ENCODE results near the gene CLCNKB.

CLCNKB gene

DNA sequence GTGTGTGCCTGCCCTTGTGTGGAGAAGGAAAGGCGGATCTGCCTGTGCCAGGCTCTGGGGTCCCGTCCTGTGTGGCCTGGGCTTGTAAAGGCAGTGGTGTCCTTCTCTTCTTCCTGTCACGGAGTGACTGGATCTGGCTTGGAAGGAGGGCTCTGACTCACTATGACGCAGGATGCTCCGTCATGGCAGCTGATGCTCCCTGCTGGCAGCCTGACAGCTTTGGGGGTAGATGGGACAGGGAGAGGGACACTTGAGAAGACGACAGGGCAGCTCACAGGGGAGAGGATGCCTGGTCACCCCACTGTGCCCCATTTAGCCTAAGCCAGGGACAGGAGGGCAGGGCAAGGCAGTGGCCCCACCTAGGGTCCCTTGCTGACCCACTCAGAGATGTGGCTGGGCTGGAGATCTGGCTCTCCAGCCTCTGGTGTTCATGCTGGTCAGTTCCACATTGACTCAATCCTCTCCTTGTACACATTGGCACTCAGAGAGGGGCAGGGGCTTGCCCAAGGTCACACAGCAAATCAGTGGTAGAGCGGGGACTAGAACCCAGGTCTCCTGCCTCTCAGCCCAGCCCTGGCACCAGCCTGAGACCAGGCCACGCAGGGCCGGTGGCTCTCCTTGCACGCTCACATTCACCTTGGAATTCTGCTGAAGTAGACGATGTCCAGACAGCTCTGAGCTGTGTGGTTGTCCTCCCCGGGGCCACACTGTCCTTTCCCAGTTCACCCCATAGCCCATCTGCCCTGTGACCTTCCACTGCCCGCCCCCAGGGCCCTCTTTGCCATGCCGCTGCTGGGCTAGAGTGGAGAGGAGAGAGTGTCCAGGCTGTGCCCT, 32.7 kb downstream of the CLCNKB start:
- no peak for DNase-seq (ENCODE audit: low spot score)

DNA sequence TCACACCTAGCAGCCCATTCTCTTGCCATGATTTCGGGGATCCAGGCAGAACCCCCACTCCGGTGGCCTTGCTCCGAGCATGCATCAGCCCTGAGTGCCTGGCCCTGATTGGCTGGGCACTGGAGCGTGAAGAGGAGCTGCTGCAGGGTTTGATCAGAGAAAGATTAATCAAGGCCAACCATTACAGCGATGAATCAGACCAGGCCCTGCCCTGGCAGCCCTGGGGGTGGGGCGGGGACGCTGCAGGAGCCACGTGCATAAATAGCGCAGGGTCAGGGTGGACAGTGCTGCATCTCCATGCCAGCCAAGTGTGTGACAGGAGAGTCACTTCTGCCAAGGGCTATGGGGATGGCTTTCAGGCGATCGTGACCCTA, 33.3 kb downstream of the CLCNKB start:
- no peak for DNase-seq (ENCODE audit: low spot score)

DNA sequence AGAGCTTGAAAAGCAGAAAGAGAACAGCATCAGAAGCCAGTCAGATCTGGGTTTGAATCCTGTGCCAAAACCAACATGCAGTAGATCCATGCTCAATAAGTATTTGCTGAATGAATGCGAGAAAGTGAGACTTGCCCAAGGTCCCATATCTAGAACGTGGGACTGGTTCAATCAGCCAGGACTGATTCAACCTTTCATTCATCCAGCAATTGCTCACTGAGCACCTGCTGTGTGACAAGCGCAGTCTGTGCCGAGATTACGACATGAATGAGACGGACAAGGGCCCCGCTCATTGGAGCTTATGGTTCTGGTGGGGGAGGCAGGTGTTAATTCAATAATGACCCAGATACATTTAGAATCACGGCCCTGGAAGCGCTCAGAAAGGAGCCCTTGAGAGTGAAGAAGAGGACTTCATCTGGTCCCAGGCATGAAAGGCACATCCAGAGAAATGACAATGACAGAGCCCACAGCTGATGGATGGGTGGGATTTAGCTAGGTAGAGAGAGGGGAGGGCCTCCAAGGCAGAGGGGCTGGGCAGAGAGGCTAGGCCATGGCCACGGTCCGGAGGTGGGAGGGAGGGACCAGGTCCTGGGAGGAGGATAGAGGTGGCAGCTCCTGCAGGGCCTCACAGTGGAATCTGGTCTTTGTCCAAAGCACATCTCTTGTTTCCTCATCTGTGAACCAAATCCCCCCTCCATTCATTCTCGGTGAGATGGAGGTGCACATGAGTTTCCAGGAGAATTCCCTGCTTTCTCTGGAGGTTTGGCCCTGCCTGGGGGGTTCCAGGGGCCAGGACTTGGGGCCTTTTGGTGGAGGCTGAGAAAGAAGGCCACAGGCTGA, 34.0 kb downstream of the CLCNKB start:
- DNase-seq (ENCODE audit: low spot score): no peak

DNA sequence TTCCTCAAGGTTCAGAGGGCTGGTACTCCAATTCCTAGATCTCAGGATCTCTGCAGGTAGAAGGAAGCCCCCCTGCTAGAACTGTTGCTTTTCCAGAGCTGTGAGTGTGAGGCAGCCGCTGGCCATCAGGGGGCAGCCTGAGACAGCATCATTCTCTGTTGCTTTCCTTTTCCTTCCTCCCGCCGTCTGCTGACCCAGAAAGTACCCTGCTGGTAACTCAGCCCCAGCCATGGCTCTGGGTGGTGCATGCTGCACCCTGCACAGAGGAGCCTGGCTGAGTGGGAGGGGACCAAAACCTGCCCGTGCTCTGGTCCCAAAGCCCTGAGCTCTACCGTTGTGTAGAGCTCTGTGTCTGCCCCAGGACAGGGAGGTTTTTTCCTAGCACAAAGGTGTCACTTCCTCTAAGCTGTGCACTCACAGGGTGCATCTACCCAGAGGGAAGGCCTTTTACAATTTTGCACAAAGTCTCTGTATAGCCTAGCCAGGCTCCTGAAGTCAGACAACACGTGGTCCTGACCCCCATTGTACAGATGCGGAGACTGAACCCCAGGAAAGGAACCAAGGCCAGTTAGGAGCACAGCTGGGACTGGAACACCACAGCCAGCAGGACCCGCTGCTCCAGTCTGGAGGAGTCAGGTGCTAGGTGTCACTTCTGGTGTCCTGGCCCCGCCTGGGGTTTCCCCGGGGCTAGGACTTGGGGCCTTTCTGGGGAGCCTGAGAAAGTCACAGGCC, 35.5 kb downstream of the CLCNKB start:
- DNase-seq (ENCODE audit: low spot score): peak; percentile 60

DNA sequence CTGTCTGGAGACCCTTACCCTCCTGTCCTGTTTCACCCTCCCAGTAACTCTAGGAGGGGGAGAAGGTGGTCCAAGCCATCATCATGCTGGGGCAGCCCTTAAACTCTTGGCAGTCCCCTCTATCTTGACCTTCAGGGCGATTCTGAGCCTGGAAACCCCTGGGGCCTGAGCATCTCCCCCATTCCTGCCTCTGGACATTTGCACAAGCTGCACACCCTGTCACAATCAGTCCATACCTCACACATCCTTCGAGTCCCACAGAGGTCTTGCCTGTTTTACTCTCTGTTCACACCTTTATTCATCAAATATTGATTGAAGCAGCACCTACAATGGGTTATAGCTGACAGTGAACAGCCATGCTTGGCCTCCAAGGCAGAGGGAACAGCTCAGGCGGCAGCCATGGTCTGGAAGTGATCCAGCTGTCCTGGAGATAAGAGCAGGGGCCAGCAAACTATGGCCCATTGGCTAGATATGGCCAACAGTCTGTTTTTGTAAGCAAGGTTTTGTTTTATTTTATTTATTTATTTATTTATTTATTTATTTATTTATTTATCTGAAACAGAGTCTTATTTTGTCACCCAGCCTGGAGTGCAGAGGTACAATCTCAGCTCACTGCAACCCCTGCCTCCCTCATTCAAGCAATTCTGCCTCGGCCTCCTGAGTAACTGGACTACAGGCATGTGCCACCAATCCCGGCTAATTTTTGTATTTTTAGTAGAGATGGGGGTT, 37.0 kb downstream of the CLCNKB start:
- DNase-seq (ENCODE audit: low spot score): no peak

DNA sequence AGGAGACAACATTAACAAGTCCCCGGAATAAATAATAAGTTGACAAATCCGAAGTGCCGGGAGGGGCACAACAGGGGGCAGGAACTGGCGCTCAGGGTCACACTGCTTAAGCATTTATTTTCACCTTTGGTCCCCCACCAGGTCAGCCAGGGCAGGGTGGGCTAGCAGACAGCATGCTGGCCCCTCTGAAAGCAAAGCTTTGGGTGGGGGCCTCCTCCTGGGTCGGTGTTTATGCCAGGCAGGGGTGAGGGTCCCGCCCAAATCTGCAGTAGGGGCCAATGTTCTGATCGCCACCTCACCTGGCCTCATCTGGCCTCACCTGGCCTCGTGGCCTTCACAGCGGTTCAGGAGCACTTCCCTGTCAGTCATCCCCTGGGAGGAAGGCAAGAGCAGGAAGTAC, 38.1 kb downstream of the CLCNKB start:
- no peak for DNase-seq (ENCODE audit: low spot score)

DNA sequence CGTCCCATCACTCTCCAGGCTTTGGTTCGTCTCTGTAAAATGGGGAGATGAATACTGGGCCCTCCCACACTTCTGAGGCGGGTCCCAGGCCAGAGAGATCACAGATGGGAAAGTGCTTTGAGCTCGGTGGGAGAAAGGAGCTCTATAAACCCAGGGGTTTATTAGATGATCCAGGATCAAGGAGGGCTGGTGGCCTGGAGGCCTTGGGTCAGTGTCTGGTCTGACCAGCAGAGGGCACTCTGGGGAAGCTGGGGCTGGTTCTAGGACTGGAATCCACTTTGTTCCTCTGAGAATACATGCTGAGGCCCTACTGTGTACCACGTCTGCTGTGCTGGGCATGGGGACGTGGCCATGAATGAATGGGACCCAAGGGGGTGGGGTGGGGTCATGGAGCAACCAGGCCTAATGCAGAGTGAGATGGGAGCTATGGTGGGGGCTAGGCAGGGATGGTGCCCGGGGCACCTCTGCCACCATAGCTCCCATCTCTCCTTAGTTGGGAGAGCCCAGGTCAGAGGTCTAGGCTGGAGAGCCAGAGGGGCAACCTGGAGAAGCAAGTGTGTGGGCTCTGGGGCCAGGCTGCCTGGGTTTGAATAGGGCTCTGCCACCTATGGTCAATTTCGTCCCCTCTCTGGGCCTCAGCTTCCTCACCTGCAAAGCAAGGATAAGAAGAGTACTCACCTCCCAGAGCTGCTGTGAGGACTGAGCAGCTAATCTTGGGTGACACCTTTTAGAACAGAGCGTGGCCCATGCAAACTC, 38.9 kb downstream of the CLCNKB start:
- DNase-seq (ENCODE audit: low spot score): peak; percentile 79

DNA sequence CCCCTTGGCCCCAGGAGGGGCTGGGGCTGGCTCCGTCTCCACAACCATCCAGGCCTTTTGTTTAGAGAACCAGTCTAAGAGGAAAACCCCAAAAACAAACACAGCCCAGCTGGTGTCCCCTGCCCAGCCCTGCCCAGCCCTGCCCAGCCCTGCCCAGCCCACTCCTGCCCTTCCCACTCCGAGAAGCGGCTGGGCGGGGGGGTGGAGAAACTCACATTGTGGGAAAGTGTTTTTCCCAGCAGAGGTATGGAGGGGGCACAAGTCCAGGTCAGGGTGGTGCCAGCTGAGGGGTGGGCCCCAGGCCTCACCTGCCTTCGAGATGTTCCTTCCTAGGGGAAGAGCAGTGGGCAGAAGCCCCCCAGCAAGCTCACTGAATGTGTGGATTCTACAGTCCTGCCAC, 39.9 kb downstream of the CLCNKB start:
- no peak for DNase-seq (ENCODE audit: low spot score)

DNA sequence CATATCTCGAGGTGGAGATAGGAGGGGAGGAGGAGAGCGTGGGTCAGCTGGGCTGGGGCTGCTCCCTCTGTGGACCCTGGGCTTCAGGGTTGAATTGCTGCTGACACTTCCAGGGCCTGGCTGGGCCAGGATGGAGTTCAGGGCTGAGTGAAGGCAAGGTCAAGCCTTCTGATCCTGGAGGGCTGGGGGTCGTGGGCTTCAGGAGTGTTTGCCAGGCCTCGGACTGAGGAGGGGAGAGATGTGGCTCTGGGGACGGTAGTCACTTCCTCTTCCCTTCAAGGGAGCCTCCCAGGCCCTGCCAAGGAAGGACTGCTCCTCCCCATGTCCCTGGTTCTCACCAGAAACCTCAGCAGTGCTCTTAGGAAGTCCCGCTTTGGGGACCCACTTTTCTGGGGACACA, 41.9 kb downstream of the CLCNKB start:
- DNase-seq (ENCODE audit: low spot score): no peak

DNA sequence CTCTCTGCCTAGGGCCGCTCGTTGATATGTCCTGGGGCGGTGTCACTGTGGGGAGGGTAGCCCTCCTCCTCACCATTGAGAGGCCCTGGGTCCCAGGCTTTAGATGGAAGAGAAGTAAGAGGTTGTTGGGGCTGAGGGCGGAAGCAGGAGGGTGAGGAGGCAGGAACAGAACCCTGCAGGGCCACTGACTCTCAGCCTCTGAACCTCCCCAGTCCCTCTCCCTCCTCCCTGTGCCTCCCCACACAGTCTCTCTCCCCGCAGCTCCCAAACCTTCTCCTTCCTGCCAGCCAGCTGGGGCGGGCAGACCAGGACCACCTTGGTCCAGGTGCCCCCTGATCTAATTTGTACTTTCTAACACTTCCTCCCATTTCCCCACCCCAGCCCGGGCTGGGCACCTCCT, 44.2 kb downstream of the CLCNKB start:
- DNase-seq (ENCODE audit: low spot score): no peak

DNA sequence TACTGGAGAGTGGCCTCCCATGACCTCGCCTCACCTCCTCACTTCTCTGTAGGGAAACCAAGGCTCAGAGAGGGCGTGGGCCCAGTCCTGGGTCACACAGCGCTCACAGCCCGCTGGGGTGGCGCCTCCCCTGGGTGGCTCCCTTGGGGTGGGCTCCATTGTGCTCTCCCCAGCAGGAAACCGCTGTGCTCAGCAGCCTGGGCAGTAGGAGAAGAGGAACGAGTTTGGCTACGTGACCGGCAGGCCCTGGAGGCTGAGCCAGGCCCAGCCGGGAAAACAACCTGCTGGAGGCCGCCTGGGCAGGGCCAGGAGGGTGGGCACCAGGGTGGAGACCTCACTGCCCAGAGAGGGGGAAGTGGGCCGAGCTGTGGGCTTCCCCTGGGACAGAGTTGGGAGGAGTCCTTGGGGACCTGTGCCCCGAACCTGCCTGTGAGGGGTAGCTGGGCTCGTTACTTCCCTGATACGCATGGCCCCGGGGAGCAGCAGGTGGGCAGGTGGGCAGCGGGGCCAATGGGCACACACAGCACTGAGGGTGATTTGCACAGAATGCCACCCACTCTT, 44.8 kb downstream of the CLCNKB start:
- DNase-seq (ENCODE audit: low spot score): no peak

DNA sequence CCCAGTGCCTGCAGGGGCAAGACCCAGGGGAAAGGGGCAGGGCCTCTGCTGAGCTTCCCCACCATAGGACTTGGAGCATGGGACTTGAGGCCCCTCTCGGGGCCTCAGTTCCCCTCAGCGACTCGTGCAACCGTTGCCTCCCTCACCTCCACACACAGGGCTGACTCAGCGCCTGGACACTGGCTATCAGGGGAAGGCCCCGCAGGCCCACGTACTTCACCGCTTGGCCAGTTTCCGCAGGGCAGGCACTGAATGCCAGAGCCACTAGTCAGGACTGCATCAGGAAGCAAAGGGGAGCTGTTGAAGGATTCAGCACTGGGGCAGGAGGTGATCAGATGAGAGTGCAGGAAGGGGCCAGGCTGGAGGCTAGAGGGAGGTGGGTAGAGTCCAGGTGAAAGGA, 45.4 kb downstream of the CLCNKB start:
- no peak for DNase-seq (ENCODE audit: low spot score)

DNA sequence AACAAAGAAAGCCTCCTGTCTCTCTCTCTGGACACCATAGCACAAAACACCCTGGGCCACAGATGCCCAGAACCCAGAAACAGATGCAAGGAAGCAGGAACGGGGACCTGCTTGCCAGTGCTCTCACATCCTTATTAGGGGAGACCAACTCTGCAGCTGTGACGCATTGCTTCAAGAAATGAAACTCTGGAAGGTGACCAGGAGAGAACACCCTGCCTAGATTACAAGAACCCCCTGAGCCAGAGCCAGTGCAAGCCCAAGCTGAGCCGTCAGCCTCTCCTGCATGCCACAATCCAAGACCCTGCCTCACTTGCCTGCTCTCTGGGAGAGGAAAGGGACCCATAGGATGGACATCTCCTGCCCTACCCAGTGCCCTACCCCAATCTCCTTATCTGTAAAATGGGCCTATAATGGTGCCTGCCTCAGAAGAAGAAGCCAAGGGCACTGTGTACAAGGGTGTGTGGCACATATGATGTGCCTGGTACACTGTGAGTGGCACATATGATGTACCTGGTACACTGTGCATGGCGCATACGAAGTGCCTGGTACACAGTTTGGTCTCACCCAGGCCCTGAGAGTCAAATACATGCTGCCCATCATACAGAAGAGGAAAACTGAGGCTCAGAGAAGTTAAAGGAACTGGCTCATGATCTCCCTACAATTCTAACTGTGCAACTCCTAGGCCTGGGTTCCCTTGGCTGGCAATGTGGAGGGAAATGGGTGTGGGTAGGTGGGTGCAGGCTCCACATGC, 46.7 kb downstream of the CLCNKB start:
- DNase-seq (ENCODE audit: low spot score): no peak

DNA sequence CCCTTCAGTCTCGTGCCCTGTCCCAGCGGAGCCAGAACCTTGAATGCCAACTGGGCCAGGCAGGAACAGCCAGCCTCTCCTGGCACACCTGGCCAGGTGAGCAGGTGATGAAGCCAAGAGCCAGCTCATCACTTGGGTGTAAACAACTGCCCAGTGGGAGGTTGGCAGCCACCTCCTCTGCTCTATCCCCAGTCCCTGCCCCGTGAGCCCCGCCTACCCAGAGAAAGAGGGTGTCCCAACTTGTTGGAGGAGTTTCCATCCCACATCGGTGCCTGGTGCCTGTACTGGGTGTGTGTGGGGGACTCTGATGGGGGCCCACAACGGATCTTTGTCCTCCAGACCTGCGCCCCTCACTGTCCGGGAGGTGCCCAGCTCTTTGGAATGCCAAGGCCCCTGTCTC, 47.7 kb downstream of the CLCNKB start:
- DNase-seq (ENCODE audit: low spot score): no peak

DNA sequence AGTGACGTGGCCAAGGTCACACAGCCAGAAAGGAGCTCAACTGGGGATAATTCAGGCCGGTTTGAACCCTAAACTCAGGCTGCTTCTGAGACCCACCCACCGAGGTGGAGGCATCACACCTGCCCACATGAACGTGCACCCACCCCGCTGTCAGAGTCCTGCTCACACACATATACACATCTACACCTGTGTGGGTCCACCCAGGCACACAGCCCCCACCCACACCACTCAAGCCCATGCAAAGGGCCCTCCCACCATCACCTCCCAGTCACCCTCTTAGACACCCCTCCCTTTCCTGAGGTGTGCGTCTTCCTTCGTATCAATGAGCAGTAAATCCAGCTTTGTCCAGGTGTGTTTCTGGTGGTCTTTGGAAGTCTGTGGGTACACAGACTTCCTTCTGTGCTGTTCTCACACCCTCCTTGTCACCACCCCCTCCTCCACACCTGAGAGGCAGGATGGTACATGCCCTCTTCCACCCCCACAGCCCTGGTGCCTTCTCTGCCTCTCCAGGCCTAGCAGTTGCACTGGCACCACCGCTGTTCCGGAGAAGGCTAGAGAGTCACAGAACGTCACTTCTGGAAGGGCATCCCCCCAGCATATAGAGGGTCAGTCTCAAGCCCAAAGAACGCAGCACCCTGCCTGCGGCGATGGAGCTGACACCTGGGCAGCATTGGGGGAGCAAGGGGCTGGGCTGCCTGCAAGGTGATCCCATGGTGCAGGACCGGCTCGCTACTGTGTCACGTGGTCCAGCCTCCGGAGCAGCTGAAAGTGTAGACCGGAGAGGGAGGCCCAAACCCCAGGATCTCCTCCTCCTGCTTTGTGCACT, 48.7 kb downstream of the CLCNKB start:
- DNase-seq (ENCODE audit: low spot score): no peak

DNA sequence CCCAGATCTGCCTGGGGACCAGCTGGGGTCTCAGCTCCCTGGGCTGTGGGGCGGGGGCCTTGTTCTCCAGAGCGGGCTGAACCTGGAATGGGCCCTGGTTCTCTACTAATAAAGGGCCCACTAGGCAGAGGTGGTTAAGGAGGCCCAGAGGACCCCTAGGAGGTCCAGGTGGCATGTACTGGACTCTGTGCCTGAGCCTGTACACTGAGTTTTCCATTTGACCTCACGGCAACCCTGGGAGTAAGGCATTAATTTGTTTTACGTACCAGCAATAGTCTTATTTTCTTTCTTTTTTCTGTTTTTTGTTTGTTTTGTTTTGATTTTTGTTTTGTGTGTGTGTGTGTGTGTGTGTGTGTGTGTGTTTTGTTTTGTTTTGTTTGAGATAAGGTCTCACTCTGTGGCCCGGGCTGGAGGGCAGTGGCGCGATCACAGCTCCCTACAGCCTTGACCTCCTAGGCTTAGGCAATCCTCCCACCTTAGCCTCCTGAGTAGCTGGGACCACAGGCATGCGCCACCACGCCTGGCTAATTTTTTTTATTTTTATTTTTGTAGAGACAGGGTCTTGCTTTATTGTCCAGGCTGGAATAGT, 49.4 kb downstream of the CLCNKB start:
- no peak for DNase-seq (ENCODE audit: low spot score)

DNA sequence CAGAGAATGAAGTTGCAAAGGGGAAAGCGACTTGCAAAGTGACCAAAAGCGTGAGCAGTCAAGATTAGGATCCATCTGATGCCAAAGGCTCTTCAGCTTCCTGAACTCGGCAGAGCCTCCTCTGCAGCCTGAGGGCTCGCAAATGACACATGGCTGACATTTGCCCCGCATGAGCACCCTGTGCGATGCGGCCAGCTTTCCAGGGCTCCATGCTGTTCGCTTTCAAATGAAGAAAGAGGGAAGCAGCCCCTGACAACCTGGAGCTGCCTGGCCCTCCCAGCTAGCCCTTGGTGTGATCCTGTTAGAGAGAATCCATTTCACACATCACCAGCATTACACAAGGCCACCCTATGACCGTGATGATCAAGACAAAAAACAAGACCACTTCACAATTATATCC, 50.0 kb downstream of the CLCNKB start:
- no peak for DNase-seq (ENCODE audit: low spot score)

DNA sequence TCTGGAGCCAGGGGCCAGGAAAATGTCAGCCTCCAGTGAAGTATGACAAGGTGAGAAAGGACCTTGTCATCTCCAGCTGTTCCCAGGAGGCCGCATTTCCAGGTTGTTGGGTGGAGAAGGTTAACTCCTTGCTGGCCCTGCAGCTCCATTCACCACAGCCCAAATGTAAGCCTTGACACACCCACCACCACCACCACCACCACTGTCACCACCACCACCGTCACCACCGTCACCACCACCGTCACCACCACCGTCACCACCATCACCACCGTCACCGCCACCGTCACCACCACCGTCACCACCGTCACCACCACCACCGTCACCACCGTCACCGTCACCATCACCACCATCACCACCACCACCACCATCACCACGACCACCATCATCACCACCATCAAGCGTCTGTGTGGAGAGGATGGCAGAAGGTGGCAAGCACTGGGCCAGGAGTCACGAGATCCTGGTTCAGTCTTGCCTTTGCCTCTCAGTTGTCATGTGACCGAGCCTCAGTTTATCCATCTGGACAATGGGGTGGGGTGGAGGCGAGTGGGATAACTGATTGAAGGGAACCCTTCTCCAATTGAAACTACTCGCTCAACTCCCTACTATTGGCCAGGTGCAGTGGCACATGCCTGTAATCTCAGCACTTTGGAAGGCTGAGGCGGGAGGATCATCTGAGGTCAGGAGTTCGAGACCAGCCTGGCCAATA, 51.0 kb downstream of the CLCNKB start:
- no peak for DNase-seq (ENCODE audit: low spot score)
